PC-3 (cell line): Measurements from ENCODE around the gene TRIAP1.

Source experiments
- CTCF ChIP-seq: fragments of 300-600 bp; sonication (generic); conservative IDR thresholded peaks from 2 replicates; pipeline ENCODE4 v1.5.1; 2017; ENCODE audit warnings: antibody characterized with exemption, low read depth, mild to moderate bottlenecking, low read length
- EZH2 ChIP-seq: fragments of 300-600 bp; sonication (generic); IDR thresholded peaks from one replicate; pipeline ENCODE4 v1.6.1; 2017; ENCODE audit warnings: antibody characterized with exemption, mild to moderate bottlenecking, low read length; ENCODE audit not compliant: unreplicated experiment
- EZH2phosphoT487 ChIP-seq: fragments of 300-600 bp; sonication (generic); IDR thresholded peaks from 2 replicates; pipeline ENCODE4 v1.6.1; 2018; ENCODE audit warnings: mild to moderate bottlenecking, antibody characterized with exemption, low read length, borderline replicate concordance

GRCh38 chr12:120490833-120491512 is 44.8 kb upstream of the TRIAP1 start:
- TF ChIP-seq EZH2phosphoT487 (no peak), CTCF (no peak), EZH2 (no peak)
